ENCODE results near the gene ZSCAN31.

Gene ZSCAN31

GRCh38 chr6:28335040-28335563, 846 bp downstream of the ZSCAN31 start:
- in situ Hi-C loops (cut with MboI; ENCODE audit: low sequenced_read_pairs, unreplicated experiment): no loop called here
- TF ChIP-seq, protein P1, sequence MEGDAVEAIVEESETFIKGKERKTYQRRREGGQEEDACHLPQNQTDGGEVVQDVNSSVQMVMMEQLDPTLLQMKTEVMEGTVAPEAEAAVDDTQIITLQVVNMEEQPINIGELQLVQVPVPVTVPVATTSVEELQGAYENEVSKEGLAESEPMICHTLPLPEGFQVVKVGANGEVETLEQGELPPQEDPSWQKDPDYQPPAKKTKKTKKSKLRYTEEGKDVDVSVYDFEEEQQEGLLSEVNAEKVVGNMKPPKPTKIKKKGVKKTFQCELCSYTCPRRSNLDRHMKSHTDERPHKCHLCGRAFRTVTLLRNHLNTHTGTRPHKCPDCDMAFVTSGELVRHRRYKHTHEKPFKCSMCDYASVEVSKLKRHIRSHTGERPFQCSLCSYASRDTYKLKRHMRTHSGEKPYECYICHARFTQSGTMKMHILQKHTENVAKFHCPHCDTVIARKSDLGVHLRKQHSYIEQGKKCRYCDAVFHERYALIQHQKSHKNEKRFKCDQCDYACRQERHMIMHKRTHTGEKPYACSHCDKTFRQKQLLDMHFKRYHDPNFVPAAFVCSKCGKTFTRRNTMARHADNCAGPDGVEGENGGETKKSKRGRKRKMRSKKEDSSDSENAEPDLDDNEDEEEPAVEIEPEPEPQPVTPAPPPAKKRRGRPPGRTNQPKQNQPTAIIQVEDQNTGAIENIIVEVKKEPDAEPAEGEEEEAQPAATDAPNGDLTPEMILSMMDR (IDR thresholded peaks at IDR 0.05; ENCODE audit: borderline replicate concordance, control extremely low read depth, extremely low read depth, insufficient read depth, missing control alignments): no peak
- DNase-seq (ENCODE audit: low spot score): no peak

DNA sequence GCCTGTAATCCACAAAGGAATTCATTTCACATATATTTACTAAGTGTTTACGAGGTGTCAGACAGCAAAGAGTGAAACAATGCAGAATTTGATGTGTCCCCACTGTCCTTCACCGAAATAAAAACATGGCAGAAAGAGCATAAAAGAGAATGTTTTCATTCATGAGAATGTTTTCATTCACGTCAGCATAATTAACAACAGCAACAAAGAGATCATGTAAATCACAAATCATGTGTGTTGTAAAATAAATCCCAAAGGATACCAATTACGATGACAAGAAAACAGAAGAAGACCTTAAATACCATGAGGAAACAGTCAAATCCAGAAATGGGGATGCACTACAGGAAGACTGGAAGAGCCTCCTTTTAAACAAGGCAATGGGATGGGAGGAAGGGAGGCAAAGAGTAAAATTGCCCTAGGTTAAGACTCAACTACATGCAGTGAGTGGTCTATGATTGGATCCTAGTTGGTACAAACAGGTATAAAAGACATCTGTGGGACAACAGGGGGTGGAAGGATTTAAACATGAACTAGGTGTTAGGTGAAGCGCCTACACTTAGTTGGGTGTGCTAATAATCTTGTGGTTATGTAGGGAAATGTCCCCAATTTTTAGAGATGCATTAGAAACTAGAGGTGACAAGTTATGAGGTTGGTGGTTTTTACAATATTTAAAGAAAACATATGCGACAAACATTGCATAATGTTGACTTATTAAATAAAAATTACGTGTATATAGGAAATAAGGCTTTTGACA, 1.5 kb downstream of the ZSCAN31 start:
- in situ Hi-C loops (cut with MboI; ENCODE audit: low sequenced_read_pairs, unreplicated experiment): no loop called here
- DNase-seq (ENCODE audit: low spot score): no peak
- TF ChIP-seq, protein P1 (IDR thresholded peaks at IDR 0.05; ENCODE audit: borderline replicate concordance, control extremely low read depth, extremely low read depth, insufficient read depth, missing control alignments): no peak

DNA sequence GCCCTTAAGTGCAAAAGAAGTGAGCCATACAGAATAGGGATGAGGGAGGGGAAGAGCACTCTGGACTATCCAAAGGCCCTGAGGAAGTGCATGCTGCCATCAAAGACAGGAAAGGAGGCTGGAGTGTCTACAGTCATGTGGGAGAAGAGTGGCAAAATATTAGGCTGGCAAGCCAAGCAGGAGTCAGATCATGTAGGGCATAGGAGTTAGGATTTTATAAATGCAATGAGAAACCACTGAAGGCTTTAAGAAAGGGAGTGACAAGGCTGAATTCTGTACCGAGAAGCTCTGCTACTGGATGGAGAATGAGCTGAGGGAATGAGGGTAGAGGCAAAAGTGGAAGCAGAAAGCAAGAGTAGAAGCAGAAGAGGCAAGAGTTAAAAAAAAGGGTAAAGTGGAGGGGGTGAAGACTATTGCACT, 2.3 kb downstream of the ZSCAN31 start:
- TF ChIP-seq, protein P1 (IDR thresholded peaks at IDR 0.05; ENCODE audit: borderline replicate concordance, control extremely low read depth, extremely low read depth, insufficient read depth, missing control alignments): no peak
- in situ Hi-C loops (cut with MboI; ENCODE audit: low sequenced_read_pairs, unreplicated experiment): no loop called here

GRCh38 chr6:28333047-28333446, 2.9 kb downstream of the ZSCAN31 start:
- TF ChIP-seq, protein P1 (IDR thresholded peaks at IDR 0.05; ENCODE audit: borderline replicate concordance, control extremely low read depth, extremely low read depth, insufficient read depth, missing control alignments): no peak
- no peak for DNase-seq (ENCODE audit: low spot score)
- in situ Hi-C loops (cut with MboI; ENCODE audit: low sequenced_read_pairs, unreplicated experiment): no loop called here

More for the DNA sequence above, 2.3 kb downstream of the ZSCAN31 start:
- no peak for DNase-seq (ENCODE audit: low spot score)

DNA sequence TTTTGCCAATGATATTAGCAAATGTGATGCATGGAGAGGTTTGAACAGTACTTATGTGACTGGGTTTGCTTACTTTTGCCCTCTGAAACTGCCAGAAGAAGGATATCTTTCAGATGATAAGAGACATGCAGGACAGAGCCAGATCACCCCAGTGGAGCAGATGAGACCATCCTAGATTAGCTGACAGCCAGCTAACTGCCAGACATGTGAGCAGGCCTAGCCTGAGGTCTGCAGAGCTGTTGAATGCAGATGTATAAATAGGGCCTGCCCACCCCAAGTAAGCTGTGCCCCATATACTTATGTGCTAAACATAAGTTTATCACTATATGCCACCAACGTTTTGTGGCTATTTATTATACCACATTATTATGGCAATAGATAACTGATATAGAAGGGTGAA, 5.9 kb downstream of the ZSCAN31 start:
- TF ChIP-seq, protein P1 (IDR thresholded peaks at IDR 0.05; ENCODE audit: borderline replicate concordance, control extremely low read depth, extremely low read depth, insufficient read depth, missing control alignments): no peak
- in situ Hi-C loops (cut with MboI; ENCODE audit: low sequenced_read_pairs, unreplicated experiment): no loop called here
- no peak for DNase-seq (ENCODE audit: low spot score)

DNA sequence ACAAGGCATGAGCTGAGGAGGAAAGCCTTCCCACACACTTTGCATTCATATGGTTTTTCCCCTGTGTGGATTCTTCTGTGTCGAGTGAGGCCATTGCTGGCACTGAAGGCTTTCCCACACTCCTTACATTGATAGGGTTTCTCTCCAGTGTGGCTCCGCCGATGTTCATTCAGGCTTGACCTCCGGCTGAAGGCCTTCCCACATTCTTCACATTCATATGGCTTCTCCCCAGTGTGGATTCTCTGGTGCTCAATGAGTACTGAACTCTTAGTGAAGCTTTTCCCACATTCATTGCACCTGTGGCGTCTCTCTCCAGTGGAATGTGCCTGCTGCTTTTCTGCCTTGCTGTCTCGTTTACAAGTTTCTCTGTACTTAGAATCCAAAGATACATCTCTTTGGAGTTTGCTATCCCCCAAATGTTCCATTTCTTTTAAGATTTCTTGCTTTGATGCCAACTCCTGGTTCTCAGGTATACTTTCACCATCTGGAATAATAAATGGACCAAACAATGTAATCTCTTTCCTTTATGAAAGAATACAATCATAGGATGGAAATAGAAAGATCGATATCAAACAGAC, 9.5 kb downstream of the ZSCAN31 start:
- TF ChIP-seq, protein P1 (IDR thresholded peaks at IDR 0.05; ENCODE audit: borderline replicate concordance, control extremely low read depth, extremely low read depth, insufficient read depth, missing control alignments): no peak
- in situ Hi-C loops (cut with MboI; ENCODE audit: low sequenced_read_pairs, unreplicated experiment): no loop called here

More for the DNA sequence above, 9.5 kb downstream of the ZSCAN31 start:
- DNase-seq (ENCODE audit: low spot score): no peak
